ENCODE measurements around the gene TUBGCP2.
A peak's percentile ranks its signal among the peaks of the same experiment; 100 is the strongest.

TUBGCP2 gene

DNA sequence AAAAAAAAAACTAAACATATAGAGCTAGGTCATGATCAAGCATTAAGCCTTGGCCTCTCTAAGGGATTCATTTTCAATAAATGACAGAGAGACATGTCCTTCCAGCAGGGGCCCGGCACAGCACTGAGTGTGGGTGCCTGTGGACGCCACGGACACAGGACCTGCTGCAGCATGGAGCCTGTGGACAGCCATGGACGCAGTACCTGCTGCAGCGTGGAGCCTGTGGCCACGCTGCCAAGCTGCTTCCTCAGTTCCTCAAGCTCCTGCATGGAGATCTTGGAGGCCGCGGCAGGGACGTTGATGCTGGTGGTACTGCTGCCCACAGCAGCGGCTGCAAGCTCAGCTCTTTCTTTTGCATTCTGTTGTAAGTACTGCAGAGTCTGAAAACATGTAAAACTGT is 9.4 kb downstream of the TUBGCP2 start:
- DNase-seq, result no peak

DNA sequence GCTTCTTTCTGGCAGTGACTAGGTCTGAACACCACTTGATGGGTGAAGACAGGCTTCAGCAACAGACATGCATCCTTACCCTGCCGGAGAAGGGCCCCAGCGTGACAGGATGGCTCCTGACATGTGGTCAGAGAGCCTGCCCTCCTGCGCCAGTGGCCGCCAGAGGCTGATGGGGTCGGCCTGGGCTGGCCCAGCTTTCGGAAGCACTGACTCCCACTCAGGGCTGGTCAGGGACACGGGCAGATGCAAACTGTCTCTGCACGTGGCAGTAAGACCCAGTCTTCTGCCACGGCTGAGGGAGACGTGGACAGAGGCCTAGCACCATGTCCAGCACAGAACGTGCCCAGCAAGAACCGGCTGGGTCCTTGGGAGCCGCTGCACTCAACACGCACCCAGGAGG is 10.2 kb downstream of the TUBGCP2 start:
- DNase-seq, result no peak

GRCh38 chr10:133297504-133297903 is 11.2 kb downstream of the TUBGCP2 start:
- DNase-seq, result no peak

- no peak for DNase-seq
Measured at GRCh38 chr10:133295426-133296320, 13.0 kb downstream of the TUBGCP2 start.

DNA sequence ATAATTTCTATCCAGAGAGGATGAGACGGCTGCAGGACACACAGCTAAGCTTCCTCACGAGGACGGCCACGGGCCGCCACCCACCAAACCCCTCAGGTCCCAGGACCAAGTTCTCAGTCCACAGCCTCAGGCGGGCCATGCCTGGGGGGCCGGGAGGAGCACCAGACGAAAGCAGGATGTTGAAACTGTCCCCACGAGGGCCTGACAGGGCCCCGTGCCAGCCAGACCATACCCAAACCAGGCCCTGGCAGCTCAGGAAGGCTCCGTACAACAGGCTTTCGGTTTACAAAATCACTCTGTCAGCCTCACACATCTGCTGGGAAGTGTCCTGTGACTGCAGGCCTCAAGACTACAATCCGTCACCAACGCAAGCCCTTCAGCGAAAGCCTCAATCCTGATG is 14.5 kb downstream of the TUBGCP2 start:
- no peak for DNase-seq

GRCh38 chr10:133293810-133294119 is 14.9 kb downstream of the TUBGCP2 start:
- DNase-seq, result no peak

DNA sequence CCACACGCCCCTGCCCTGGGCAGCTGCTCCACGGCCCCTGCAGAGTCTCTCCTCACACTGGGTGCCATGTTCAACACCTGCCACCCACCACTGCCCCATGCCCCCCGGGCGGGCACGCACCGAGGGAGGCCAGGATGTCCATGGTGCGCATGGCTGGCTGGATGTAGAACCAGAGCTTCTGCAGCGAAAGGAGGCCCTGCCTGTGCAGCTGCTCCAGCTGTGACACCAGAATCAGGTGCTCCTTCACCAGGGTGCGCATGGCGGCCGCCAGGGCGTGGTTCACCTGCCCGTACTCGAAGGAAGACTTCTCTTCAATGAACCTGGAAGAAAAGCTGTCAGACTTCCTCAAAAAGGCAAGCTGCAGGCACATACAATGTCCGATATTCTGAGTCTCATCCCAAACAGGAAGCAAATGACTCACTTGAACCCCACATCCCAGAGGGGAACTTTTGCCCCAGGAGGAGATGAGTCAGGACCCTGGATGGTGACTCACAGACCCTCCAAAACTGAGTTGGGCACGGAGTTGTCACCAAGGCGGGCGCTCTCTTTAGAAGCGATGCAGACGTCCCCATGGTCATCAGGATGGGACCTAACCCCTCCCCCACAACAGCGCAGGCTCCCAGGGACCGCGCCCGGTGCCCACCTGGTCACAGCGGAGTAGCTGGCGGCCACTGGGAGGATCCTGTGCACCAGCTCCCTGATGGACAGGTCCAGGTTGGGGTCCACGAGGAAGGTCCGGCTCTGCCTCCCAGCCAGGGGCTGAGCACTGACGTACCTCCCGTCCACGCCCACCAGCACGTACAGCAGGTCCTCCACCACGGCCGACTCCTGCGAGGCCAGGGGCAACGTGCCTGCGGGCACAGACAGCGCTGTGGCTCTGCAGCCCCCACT is 15.5 kb downstream of the TUBGCP2 start:
- no peak for DNase-seq

GRCh38 chr10:133289761-133290160 is 18.9 kb downstream of the TUBGCP2 start:
- DNase-seq, result no peak

DNA sequence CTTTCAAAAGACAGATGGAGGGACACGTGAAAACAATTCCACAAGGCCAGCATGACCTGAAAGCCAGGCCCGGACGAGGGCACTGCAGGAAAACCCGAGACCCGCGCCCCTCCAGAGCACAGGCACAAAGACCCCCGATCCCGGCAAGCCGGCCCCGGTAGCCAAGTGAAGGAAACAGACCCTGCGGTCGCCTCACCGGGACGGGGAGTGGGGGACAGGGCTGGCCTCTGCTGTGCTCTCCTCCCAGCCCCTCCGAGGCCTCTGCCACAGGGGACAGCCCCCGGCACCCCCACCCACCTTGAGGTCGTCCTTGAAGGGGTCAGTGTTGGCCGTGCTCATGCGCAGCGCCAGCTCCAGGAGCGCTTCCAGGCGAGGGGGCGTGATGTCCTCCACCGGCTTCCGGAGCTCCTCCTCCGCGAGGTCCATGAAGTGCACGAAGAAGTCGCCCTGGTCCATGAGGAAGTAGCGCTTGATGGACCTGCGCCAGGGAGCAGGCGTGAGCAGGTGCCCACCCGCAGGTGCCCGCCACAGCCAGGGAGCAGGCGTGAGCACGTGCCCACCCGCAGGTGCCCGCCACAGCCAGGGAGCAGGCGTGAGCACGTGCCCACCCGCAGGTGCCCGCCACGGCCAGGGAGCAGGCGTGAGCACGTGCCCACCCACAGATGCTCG is 20.7 kb downstream of the TUBGCP2 start:
- DNase-seq, result no peak

DNA sequence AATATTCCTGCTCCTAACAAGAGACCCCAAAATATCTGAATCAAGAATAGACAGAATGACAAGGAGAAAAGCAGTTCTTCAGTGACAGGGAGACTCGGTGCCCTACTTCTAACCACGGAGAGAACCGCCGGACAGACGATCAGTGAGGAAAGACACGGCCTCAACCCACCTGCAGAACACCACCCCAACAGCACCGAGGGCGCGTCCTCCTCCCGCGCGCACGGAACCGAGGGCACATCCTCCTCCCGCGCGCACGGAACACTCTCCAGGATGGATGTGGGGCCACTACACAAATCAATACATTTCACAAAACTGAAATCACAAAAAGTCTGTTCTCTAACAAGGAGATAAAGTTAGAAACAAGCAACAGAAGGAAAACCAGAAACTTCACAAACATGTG is 22.3 kb downstream of the TUBGCP2 start:
- no peak for DNase-seq

- DNase-seq, result no peak
Measured at GRCh38 chr10:133285217-133285616, 23.5 kb downstream of the TUBGCP2 start.

- DNase-seq, result no peak
Measured at GRCh38 chr10:133283931-133284330, 24.7 kb downstream of the TUBGCP2 start.

DNA sequence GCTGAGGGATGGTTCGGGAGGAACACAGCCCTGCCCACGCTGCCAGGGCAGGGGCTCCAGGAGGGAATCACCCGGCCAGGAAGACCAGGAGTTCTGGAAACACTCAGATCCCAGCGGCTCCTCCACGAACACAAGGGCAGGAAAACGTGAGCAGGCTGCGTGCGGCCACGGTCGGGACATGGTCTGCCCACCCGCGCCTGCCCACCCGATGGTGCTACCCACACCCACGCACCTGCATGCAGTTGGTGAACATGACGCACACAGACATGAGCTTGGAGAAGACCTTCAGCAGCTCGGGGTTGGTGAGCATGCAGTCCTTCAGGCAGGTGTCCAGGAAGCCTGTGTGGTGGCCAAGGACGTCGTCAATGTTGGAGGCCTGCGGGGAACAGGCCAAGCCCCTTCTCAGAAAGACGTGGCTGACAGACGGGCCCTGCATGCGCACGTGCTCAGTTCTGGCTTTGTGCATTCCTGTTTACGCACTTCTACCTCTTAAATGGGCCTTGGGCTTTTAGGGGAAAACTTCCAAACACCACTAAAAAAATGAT is 25.8 kb downstream of the TUBGCP2 start:
- DNase-seq, result no peak

DNA sequence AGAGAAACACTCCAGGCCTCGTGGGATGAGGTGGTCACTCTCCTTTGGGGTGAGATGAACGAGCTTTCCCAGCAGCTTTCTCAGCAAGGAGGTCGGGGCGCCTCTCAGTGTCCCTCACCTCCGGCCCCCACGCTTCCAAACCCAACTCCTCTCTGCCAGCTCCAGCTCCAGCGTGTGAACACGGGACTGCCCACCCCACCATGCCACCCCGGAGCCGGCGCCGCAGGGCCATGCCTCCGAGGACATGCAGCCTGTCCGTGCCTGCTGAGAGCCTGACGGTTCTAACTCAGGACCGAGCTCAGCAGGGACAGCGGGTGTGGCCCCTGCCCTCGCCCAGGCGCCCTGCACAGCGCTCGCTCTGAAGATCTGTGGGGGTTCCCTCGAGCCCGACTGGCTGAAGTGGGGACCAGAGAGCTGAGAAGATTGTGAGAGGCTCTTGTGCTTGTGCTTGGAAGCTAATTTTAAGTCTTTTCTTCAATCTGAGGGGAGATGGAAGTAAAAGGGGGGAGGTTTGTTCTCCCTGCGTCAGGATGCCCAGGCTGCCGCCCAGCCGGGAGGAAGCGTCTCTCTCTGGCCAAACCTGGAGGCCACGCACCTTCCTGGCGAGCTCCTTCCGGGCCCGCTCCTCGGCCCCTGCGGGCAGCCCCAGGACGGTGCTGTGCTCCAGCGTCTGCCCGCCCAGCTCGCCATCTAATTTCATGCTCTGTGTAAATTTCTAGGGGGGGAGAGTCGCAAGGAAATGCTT is 26.9 kb downstream of the TUBGCP2 start:
- DNase-seq, result no peak

GRCh38 chr10:133281084-133281483 is 27.6 kb downstream of the TUBGCP2 start:
- no peak for DNase-seq

DNA sequence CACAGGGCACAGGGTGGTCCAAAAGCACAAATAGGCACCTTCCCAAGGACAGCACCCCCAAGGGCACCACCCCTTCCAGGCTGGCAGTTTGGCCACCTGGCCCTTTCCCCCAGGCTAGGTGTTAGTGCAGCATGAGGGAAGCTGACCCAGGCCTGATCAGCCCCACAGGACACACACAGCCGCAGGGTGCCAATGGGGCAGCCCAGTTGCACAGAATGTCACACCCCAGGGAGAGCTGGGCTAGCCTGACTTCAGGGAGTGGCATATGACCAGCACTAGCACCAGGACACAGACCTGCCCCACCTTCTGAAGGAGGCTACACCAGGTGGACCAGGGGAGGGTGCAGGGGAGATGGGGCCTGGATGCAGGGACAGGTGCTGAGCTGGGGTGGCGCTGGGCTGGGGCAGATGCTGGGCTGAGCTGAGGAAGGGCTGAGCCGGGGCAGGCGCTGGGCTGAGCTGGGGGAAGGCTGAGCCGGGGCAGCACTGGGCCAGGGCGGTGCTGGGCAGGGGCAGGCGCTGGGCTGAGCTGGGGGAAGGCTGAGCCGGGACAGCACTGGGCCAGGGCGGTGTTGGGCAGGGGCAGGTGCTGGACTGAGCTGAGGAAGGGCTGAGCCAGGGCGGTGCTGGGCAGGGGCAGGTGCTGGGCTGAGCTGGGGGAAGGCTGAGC is 28.1 kb downstream of the TUBGCP2 start:
- no peak for DNase-seq

DNA sequence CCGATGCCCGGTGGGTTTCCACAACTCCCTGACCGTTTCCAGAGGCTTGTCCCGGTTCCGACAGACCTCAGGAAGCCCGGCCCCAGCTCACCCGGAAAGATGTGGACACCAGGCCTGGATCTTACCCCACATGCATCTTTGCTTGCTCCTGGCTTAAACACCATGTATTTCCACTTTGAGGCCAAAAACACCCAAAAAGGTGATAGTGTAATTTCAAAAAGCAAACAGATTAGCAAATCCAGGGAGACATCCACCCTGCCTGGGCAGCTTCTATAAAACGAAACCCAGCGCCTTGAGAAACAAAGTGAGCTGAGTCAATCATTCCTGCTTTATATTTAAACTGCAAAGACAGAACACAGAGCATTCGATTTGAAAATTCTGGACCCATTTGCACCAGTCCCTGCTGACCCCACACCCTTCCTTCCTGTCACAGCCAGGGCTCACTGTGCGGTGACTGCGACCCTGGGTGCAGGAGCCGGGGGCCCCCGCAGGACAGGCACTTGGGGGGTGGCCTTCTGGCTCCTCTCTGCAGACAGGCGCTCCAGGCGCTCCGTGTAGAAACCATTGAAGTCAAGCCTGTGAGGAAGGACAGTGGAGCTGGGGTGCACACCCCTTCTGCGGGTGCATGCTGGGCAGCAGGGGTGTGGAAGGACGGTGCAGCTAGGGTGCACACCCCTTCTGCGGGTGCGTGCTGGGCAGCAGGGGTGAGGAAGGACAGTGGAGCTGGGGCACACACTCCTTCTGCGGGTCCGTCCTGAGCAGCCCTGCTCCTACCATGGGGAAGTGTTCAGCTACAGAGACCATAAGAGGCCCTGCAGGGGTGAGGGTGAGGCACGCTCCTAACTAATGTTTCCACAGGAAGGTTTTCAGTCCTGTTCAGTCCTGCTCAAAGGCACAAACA is 29.1 kb downstream of the TUBGCP2 start:
- no peak for DNase-seq

- DNase-seq, result peak in 1 of 2 experiments; percentile 40
Measured at GRCh38 chr10:133278577-133279265, 30.0 kb downstream of the TUBGCP2 start.

- no peak for DNase-seq
Measured at GRCh38 chr10:133277993-133278576, 30.6 kb downstream of the TUBGCP2 start.

All from stimulated activated CD4-positive, alpha-beta T cell treated with anti-CD3 and anti-CD28 coated beads, Interleukin-4, amount 100 ng/mL, for 4 hours (primary cell).